GM10248 (cell line): ENCODE data around the gene THAP9.
A peak's percentile ranks its signal among the peaks of the same experiment; 100 is the strongest.

ENCODE experiments used
- CTCF ChIA-PET: fragments of 300-600 bp; sonication (Branson Sonifier 250); formaldehyde crosslinking; extraction: SDS; loops from one replicate; lab custom pipeline; 2021; ENCODE audit warnings: antibody characterized with exemption; lab: Yijun Ruan, JAX
- POLR2A ChIA-PET: fragments of 350-650 bp; sonication (Branson Sonifier 250); formaldehyde crosslinking; extraction: SDS; loops from one replicate; lab custom pipeline; 2020; ENCODE audit warnings: antibody characterized with exemption; lab: Yijun Ruan, JAX
- DNase-seq: peaks from one replicate; pipeline ENCODE4 v3.0.0; 2012; ENCODE audit errors: extremely low spot score
- TF ChIP-seq, protein P1 (sequence below): IDR thresholded peaks from 2 replicates; pipeline ENCODE4 v1.5.1; 2012; ENCODE audit warnings: mild to moderate bottlenecking, low read depth; ENCODE audit errors: extremely low read depth, missing control alignments, control extremely low read depth

The THAP9 gene

DNA sequence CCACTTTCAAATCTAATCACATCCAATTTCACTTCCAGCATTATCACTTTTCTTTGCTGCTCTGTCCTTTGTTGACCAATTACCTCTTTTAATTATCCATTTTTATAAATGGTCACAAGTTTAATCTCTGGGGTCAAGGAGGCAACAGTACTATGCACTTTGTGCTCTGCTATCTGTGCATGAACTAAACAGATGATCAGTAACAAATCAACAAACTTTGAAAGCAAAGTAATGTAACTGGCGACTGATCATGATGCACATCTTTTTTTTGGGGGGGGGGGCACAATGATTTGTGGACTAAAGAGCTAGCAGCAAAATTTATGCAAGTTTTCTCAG is 8.1 kb upstream of the THAP9 start:
- ChIA-PET POLR2A (interaction anchor here (0.5 to 1.3 kb wide), 2 partner anchors 8 to 456 kb away, joined by 3 to 6 read pairs; partner anchors contain the start of gene THAP9), CTCF (interaction anchor here (1.0 kb wide), 1 partner anchor 390 kb away, joined by 3 read pairs; no protein-coding TSS in a partner anchor)
- DNase-seq = no peak
- TF ChIP-seq, protein P1, sequence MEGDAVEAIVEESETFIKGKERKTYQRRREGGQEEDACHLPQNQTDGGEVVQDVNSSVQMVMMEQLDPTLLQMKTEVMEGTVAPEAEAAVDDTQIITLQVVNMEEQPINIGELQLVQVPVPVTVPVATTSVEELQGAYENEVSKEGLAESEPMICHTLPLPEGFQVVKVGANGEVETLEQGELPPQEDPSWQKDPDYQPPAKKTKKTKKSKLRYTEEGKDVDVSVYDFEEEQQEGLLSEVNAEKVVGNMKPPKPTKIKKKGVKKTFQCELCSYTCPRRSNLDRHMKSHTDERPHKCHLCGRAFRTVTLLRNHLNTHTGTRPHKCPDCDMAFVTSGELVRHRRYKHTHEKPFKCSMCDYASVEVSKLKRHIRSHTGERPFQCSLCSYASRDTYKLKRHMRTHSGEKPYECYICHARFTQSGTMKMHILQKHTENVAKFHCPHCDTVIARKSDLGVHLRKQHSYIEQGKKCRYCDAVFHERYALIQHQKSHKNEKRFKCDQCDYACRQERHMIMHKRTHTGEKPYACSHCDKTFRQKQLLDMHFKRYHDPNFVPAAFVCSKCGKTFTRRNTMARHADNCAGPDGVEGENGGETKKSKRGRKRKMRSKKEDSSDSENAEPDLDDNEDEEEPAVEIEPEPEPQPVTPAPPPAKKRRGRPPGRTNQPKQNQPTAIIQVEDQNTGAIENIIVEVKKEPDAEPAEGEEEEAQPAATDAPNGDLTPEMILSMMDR = no peak

DNA sequence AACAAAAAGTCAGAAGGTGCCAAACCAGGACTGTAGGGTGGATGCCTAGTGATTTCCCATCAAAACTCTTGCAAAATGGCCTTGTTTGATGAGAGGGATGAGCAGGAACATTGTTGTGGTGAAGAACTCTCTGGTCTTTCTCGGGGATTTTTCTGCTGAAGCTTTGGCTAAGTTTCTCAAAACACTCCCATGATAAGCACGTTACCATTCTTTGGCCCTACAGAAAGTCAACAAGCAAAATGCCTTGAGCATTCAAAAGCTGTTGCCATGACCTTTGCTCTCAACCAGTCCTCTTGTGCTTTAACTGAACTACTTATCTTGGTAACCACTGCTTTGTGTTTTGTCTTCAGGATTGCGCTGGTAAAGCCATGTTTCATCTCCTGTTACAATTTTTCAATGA is 6.6 kb upstream of the THAP9 start:
- ChIA-PET CTCF (no interaction called here), POLR2A (no interaction called here)
- DNase-seq = no peak
- TF ChIP-seq, protein P1 = no peak

DNA sequence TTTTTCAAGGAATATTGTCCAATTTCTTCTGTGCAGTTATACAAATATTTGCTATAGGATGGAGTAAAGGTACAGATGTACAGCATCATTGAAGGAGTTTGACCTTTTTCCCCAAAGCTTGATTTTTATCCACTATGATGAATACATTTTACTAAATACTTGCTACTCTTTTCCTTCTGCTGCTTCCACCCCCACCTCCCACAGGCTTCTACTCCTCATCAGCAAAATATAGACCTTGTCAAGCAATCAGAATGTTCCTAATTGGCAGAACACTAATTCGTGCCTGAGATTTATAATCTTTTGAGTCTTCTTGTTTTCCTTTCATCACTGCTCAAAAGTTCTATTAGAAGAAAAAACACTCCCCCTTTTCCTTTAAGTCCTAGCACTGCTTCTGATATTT is 3.8 kb upstream of the THAP9 start:
- ChIA-PET CTCF (interaction anchor here (1.2 kb wide), 1 partner anchor 17 kb away, joined by 3 read pairs; no protein-coding TSS in a partner anchor), POLR2A (no interaction called here)
- no peak for DNase-seq
- TF ChIP-seq, protein P1 = no peak

DNA sequence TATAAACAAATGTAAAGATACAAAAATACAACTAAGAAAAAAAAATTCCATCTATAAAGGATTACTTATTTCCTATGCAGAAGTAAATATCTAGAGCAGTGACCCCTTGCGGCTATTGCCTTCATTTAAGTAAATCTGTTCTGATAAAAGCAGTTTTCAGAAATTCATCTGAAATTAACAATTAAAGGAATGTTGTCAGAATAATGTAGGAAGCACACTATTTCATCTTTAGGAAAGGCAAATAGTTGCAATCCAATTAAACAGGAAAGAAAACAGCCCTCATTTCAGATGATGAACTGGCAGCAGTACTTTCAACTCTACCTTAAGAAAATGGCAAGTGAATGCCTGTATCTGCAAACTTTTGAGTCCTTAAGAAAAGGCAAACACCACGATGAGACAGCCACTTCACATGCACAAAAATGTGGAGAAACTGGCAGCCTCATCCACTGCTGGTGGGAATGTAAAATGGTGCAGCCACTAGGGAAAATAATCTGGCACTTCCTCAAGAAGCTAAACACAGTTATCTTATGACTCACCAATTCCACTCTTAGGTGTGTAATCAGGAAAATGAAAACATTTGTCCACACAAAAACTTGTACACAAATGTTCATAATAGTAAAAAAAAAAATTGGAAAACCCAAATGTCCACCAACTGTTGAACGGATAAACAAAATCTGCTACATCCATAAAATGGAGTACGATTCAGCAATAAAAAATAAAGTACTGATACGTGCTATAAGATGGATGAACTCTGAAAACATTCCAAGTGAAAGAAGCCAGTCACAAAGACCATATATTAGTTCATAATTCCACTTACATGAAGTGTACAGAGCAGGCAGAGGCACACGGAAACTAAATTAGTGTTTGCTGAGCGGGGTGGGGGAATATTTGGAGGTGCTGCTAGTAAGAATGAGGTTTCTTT is 2.0 kb upstream of the THAP9 start:
- no peak for DNase-seq
- TF ChIP-seq, protein P1 = peak; percentile 41
- POLR2A ChIA-PET = interaction anchor here (0.6 to 2.3 kb wide), 2 partner anchors 358 to 469 kb away, joined by 5 to 9 read pairs; partner anchors contain the start of gene HNRNPDL
- CTCF ChIA-PET = interaction anchor here (1.2 to 1.9 kb wide), 5 partner anchors 8 to 136 kb away, joined by 3 to 6 read pairs (median 4); partner anchors contain the start of genes COPS4, LIN54 and SEC31A

DNA sequence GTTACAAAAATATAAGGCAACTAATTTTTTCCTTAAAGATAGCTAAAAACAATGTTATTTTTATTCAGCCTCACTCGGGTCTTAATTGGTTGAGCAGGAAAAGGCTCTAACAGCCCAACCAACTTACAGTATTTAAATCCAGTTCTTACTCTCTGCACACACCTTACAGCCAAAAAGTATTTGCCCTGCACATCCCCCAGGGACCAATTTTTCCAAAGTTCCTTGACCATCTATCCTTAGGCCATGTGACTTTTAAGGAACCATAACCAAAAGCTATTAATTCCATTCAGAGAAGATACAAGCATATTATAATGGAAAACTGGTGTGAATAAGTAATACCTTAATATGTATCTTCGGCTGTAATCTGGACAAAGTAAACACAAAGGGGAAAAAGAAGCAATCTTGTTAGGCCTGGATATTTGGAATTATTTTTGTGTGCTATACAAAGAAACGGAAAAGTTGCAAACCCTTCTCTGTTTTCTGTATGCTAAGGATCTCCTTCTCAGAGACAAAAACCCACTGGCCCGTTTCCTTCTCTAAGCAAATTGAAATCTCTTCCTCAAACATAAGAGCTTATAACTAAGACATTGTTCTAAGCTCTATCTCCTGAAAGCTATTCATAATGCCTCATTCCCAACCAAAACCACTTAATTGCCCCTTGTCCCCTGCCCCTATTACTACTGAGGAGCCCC is 1.0 kb upstream of the THAP9 start:
- DNase-seq = no peak
- TF ChIP-seq, protein P1 = no peak
- CTCF ChIA-PET = interaction anchor here (1.2 to 1.9 kb wide), 5 partner anchors 9 to 127 kb away, joined by 3 to 6 read pairs (median 4); partner anchors contain the start of genes LIN54 and SEC31A
- POLR2A ChIA-PET = interaction anchor here (0.8 to 2.3 kb wide), 7 partner anchors 7 to 470 kb away, joined by 3 to 9 read pairs (median 4); partner anchors contain the start of genes COPS4, COQ2, HNRNPDL and SCD5

DNA sequence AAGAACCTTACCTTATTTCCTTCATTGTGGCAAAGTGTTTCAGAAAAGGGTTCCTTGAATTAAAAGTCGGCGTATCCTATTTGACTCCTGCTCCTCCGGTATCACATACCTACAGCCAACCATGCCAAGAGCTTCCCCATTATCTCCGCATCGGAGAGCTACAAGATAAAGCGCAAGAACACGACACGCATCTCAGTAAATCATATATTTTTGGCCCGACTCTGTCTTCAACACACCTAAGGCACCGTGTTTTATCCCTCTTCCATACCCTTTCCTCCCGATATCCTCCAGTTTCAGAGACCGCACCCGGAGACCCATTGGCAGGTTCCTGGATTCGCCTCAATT is 497 bp upstream of the THAP9 start:
- TF ChIP-seq, protein P1 = no peak
- no peak for DNase-seq
- ChIA-PET CTCF (interaction anchor here (1.2 to 1.9 kb wide), 4 partner anchors 9 to 127 kb away, joined by 3 to 6 read pairs (median 4); partner anchors contain the start of genes LIN54 and SEC31A), POLR2A (interaction anchor here (0.8 to 2.3 kb wide), 9 partner anchors 8 to 470 kb away, joined by 3 to 10 read pairs (median 4); partner anchors contain the start of genes COPS4, COQ2, HNRNPDL and SCD5)
